NCI-H345 treated with DMSO at 0.1 percent for 48 hours (cell line): ENCODE results near the gene MAD2L2.

Experiments used
- DNase-seq: peaks from one replicate; lab custom pipeline; 2025; ENCODE audit not compliant: unreplicated experiment; lab: John Stamatoyannopoulos, UW

MAD2L2 gene

DNA sequence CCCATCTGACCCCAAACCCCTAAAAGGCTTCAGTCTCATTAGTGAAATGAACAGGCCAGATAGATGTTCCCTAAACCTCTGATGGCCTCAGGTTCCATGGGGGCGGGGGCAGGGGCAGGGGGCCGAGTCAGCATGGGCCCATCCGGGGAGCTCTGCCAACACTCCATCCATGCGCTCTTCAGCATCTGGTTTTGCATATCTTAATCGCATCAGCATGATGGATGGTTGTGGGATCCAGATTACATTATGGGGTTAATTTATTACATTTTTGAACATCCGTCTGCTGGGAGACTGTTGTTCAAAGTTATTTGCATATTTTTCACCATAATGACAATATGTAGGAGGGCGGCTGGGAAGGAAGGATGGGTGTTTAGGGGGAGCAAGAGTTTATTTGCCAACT is 3.1 kb upstream of the MAD2L2 start:
- DNase-seq: no peak

DNA sequence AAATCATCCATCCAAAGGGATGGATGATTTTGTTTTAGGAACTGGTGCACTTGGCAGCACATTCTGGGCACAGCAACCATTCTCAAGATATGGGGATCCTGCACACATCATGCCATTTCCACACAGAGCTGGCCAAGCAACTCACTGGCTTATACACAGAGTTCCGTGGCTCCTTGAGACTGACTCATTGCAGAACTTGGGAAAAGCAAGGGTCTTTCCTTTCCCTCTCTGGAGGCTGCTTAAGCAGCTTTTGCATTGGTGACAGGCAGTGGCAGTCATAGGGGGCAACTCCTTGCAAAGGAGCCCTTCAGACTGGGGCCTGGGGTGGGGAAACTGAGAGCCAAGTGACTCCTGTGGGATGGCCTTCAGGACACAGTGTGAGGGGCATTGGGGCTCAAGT is 1.9 kb upstream of the MAD2L2 start:
- no peak for DNase-seq

DNA sequence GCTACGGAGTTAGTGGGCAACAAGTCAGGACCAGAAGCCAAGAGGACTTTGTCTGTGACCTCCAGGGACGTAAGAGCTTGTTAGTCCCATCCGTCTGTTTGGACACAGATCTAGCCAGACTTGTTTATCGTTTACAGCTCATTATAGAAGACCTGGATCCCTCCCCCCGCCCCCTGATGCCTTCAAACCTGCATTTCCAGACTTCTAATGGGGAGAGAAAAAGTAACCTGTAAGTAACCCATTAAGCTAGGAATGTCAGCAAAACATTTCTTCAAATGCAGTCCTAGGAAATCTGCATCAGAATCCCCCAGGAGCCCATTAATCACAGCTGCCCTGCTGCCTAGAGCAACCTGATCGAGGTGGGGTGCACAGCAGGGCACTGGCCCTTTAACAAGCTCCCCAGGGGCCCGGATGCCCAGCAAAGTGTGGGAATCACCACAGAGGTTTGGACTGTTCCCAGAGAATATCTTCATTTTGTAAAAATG is 1.4 kb upstream of the MAD2L2 start:
- DNase-seq: no peak

DNA sequence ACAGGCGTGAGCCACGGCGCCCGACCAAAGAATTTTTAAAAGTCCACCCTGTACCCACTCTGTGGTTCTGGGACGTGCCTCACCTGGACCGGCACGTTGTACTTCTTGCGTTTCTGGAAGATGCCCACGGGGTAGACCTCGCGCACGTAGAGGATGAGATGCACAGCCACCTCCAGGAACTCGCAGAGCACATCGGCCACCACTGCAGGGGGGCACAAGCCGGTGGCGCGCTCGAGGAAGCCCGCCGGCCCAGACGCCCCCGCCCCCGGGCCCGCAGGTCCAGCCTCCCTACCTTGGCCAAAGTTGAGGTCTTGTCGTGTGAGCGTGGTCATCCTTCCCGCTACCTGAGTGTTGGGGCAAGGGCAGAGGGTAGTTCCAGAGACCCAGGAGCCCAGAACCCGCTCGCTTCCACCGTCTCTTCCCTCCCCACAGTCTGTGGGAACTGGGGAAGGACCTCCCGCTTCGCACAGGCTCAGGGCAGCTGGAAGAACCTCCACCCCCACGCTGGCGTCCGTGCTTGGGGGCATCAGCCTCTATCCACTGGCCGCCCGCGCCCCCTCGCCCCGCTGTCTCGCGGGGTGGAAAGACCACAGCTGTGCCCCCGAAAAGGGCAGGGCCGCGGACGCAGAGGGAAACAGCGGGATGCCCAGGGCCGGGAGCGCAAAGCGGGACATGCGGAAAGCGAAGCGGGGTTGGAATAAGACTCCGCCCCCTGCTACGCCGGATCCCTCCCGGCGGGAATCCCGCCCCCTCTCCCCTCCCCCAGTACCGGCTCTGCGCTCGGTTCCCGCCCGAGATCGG is 478 bp downstream of the MAD2L2 start:
- no peak for DNase-seq

DNA sequence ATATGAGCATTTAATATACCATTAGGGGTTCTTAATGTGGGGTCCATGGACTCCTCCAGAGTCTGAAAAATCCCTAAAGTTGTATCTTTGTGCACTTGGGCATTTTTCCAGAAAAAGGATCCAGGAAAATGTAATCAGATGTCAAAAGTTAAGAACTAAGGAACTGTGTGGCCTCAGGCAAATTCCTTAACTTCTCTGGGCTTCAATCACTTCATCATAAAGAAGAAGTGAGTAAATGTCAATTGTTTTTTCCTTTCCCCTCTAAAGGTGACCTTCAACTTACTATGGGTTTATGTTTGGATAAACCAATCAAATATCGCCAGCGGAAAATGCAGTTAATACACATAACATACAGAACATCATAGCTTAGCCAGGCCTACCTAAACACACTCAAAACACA is 2.5 kb downstream of the MAD2L2 start:
- DNase-seq: no peak

DNA sequence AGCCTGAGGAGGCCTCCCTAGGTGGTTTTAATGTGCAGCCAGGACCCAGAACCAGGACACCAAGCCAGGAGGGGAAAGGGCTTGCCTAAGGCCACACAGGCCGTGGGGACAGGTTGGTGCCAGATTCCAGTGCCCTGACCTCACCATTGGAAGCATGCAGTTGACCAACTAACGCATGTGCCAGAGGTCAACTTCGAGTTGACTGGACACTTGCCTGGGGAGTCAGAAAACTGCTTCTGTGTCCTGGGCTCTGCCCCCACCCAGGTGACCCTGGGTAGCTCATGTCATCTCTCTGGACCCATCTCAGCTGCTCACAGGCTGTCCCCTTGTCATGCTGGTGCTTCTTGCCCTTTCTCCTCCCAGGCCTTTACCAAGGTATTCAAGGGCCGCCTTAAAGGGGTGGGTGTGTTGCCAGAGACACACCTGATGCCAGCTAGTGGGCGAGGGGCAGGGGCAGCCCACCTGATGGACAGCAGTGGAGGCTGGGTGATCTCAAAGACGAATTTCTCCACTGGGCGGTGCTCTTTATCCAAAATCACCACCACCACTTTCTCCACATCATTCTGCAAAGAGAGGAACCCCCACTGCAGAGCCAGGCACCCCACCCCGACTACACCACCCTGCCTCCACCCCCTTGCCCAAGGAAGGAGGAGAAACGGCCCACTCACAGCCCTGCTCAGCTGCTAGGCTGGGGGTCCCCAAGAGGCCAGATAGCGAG is 4.4 kb downstream of the MAD2L2 start:
- no peak for DNase-seq

DNA sequence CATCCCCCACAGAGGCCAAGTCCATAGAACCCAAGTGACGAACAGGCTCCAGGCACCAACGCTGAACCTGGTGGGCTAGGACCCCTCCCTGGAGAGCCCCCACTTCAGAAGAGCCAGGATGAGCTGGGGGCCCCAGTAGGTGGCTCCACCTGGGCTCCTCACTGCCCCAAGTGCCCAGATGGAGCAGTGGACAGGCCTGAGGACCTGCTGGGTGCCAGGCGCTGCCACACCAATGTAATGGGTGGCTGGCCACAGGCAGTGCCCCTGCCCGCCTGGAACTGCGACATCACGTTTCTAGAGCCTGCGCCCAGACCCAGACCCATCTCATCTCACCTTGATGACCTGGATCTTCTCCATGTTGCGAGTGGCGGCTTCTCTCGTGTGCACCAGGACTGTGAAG is 5.6 kb downstream of the MAD2L2 start:
- no peak for DNase-seq

DNA sequence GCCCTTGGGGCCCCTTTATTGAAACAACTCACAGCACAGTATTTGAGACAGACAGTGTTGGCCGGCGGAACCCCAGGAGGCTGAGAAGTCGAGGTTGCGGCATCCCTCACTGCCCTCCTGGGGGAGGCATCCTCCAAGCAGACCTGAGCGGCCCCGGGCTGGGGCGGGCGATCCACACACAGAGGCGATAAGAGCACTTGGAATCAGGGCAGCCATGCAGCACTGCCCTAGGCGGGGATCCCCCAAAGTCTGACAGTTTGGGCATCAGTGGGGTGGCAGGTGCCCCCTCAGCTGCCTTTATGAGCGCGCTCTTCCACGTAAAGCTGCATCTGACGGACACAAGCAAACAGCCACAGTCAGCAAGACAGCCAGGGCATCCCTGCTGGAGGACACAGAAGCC is 6.5 kb downstream of the MAD2L2 start:
- DNase-seq: no peak

DNA sequence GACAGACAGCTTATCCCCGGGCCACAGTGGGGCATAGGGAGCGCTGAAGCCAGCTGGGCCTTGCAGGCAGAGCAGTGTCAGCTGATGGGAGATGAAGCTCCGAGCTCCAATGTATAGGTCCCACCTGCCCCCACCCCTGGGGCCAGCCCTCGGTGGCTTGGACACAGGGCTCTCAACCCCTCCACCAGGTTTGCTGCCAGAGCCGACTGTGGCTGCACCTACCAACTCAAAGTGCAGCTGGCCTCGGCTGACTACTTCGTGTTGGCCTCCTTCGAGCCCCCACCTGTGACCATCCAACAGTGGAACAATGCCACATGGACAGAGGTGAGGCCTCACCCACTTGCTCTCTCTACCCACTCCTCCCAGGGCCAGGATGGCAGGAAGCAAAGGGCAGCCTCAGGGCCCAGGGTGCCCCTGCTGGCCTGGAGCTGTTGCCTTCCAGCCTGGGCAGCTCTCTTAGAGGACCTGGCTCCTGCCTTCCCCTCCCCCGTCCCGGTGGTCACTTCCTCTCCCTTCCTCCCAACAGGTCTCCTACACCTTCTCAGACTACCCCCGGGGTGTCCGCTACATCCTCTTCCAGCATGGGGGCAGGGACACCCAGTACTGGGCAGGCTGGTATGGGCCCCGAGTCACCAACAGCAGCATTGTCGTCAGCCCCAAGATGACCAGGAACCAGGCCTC is 7.7 kb downstream of the MAD2L2 start:
- no peak for DNase-seq

DNA sequence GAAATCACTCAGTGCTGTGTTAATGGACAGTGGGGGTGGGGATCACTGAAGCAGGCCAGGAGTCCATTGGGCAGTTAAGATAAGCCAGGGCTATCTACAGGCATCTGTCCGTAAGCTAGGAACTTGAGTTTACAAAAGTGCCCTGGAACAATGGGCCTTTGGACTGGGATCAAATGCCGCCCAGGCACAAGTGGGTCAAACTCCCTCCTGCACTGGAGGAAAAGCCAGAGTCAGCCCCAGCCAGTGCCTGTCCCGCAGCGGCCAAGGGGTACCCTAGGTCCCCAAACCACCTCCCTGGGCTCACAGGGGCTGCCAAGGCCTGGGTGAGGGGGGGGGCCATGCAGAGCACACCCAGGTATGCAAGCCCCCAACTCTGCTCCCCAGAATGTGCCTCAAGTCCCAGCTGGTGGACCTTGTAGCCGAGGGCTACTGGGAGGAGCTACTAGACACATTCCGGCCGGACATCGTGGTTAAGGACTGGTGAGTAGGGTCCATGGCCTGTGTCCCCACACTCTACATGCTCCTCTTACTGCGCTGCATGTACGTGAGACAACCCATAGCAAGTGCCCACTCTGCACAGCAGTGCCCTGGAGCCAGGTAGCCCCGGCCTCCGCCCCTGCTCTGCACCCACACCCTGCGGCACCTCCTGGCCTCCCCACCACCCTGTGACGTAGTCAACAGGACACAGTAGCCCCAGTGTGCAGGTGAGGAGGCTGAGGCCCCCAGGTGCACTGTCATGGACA is 9.2 kb downstream of the MAD2L2 start:
- no peak for DNase-seq

DNA sequence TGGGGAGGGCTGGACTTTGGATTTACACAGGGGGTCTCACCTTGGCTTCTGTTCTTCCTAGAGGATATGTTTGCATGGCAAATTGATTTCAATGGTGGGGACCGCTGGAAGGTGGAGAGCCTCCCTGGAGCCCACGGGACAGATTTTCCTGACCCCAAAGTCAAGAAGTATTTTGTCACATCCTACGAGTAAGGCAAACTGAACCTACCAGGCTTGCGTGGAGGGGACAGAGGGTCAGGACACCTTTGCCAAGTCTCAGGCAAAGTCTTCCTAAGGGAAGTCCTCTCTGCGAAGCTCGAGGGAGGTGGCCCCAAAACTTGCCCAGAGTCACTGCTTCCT is 9.8 kb downstream of the MAD2L2 start:
- no peak for DNase-seq

DNA sequence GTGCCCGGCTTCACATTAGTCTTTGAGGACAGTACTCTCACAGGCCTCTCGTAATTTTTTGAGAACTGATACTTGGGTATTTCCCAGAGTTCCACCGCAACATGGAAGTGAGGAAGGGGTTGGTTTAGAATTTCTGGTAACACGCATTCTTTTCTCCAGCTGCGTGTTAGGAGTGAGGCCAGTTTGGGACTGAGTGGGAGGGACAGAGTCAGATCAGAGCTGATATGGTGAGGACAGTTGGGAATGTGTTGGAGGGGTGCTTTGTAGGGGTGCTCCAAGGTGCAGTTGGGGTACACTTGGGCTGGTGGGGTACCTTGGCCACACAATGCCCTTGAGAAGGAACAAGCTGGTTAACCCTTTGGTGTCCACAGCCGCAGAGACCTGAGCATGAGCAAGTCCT is 10.2 kb downstream of the MAD2L2 start:
- no peak for DNase-seq

DNA sequence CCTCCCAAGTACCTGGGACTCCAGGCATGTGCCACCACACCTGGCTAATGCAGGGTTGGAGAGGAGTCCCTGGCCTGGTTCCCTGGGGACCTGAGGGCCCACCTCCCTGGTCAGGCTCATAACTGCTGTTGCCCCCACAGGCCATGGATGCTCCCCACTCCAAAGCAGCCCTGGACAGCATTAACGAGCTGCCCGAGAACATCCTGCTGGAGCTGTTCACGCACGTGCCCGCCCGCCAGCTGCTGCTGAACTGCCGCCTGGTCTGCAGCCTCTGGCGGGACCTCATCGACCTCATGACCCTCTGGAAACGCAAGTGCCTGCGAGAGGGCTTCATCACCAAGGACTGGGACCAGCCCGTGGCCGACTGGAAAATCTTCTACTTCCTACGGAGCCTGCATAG is 12.4 kb downstream of the MAD2L2 start:
- DNase-seq: no peak

DNA sequence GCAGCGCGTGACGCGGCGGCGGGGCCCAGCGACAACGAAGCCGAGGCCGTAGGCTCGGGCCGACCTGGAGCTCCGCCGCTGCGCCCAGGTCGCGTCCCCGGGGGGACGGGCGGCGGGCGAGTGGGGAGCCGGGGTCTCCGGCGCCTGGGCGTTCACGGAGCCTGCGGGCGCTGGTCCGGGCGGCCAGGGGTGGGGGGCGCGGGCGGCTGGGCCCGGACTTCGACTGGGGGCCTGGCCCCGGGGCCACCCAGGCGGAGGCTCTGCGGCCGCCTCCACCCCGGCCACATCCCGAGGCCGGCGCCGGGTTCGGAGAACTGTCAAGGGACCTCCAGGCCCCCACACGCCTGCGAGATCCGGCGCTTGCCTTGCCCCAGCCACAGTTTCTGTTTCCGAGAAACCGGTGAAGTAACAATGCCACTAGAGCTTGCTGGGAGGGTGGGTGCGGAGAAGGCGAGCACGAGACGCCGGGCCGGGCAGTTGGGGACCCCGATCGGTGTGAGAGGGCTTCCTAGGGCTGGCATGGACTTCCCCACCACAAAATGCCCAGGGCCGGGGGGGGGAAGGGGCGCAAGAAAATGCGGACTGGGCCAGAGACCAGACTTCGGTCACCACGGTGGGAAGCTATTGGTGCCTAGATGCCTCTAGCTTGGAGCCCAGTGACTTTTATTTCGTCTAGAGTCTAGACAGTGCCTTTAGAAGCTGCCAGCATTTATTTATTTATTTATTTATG is 16.4 kb downstream of the MAD2L2 start:
- peak; percentile 52 for DNase-seq

DNA sequence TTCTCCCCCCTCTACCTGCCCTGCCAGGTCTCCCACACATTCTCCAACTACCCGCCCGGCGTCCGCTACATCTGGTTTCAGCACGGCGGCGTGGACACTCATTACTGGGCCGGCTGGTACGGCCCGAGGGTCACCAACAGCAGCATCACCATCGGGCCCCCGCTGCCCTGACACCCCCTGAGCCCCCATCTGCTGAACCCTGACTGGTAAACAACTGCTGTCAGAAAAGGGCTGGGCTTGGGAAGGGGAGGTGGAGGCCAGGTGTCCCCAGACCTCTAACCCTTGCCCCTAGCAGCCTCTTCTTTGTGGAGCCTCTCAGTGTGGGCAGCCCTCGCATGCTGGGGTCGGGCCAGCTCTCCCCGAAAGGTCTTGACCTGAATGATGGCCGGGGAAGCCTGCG is 19.8 kb downstream of the MAD2L2 start:
- no peak for DNase-seq

DNA sequence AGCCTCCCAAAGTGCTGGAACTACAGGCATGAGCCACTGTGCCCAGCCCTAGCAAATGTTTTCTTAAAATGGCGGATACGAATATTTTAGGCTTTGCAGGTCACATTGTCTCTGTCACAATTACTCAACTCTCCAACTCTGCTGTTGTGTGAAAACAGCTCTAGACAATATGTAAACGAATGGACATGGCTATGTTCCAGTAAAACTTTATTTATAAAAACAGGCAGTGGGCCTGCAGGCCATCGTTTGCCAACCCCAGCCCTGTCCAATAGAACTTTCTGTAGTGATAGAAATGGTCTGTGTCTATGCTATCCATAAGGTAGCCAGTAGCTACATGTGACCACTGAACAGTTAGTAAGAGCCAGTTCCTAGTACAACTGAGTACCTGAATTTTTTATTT is 21.2 kb downstream of the MAD2L2 start:
- no peak for DNase-seq

DNA sequence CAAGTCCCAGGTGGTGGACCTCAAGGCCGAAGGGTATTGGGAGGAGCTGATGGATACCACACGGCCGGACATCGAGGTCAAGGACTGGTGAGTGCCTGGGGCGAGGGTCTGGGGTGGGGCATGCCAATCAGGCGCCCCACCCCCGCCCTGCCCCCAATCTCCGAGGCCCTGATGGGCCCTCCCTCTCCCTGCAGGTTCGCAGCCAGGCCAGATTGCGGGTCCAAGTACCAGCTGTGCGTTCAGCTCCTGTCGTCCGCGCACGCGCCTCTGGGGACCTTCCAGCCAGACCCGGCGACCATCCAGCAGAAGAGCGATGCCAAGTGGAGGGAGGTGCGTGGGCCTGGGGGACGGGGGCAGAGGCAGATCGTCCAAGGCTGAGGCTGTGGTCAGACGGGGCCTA is 22.4 kb downstream of the MAD2L2 start:
- DNase-seq: no peak

DNA sequence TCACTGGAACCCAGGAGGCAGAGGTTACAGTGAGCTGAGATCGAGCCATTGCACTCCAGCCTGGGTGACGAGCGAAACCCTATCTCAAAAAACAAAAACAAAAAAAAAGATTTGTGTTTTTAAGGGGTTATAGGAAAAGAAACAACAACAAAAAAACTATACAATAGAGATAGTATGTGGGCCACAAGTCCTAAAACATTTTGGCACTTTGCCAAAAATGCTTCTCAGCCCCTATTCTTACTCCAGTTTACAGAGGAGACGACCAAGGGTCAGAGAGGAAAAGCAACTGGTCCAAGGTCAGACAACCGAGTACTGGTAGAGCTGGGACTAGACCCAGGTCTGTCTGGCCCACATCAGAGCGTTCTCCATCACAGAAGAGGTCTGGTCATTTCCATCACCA is 23.3 kb downstream of the MAD2L2 start:
- no peak for DNase-seq

DNA sequence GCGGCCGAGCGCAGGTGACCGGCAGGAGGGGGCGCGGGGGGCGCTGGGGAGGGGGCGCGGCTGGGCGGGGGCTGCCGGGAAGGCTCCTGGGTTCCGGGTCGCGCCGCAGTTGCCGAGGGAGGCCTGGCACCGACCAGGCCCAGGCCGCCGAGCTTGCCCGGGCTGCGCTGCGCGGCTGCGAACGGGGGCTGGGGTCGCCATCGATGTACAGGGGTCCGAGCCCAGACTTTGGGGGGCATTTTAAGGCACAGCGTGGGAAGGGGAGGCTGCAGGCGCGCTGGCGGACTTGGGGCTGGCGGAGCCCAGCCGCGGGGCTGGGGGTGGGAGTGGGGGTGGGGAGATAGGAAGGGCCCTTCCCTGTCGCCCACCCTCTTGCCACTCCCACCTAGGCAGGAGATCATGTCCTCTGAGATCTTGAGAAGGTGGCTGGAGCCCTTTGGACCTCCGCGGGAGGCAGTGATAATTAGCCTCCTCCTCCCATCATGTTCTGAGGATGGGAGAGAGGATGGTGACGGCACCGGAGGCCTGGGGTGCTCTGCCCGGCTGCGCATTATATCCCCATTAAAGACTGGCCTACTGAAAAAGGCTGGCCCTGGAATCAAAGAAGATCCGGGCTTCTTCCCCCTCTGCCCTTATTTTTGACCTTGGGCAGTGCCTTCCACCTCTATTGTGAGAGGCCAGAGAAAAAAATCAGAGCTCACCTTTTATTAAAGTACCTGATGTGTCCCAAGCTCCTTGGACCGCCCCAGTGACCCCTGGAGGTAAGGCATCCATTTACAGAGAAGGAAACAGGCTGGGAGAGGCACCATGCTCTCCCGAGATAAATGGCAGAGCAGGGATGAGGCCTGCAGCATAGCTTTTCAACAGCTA is 25.8 kb downstream of the MAD2L2 start:
- no peak for DNase-seq
